Ectodermal cell (in vitro differentiated cells): ENCODE measurements around the gene LMLN. TPM values are rescaled to one million over a fixed set of nuclear protein-coding genes. Genes with fewer than 3 reads are reported as not detected.
"Not testable (repeated sequence)": the region's sequence is repeated elsewhere in the genome, so short reads cannot be mapped to it uniquely, and the experiment has no call there.

Experiments used
- H3K27ac ChIP-seq: 2 replicates; pipeline ENCODE4 v1.7.0; 2013; ENCODE audit warnings: mild to moderate bottlenecking, low read depth, low read length; ENCODE audit not compliant: insufficient read depth, poor library complexity, severe bottlenecking
- H3K27me3 ChIP-seq: 2 replicates; pipeline ENCODE4 v1.7.0; 2013; ENCODE audit warnings: mild to moderate bottlenecking, low read length; ENCODE audit not compliant: insufficient read depth, control insufficient read depth, poor library complexity, severe bottlenecking
- H3K36me3 ChIP-seq: one replicate; pipeline ENCODE4 v1.7.0; 2013; ENCODE audit warnings: low read length; ENCODE audit not compliant: control insufficient read depth, insufficient read depth
- H3K4me1 ChIP-seq: one replicate; pipeline ENCODE4 v1.7.0; 2013; ENCODE audit warnings: low read length; ENCODE audit not compliant: control insufficient read depth, insufficient read depth
- H3K4me3 ChIP-seq: 2 replicates; pipeline ENCODE4 v1.7.0; 2013; ENCODE audit warnings: low read depth, low read length, control low read depth; ENCODE audit not compliant: insufficient read depth
- H3K9me3 ChIP-seq: 2 replicates; pipeline ENCODE4 v1.7.0; 2013; ENCODE audit warnings: mild to moderate bottlenecking, low read length, moderate library complexity; ENCODE audit not compliant: control insufficient read depth
- WGBS, 2 experiments: methylation state at CpG; one replicate each; pipeline ENCODE4 v1.1.7; 2013; ENCODE audit warnings: missing lambda C conversion rate in 2 of 2; 5-methylcytosine and 5-hydroxymethylcytosine counted together
- polyA plus RNA-seq, 4 experiments: library from polyadenylated mRNA; stranded (reverse); fragments of 50-300 nt; gene quantifications; one replicate each; pipeline ENCODE4 v1.2.3, GENCODE V29; 2013

Gene LMLN, protein sequence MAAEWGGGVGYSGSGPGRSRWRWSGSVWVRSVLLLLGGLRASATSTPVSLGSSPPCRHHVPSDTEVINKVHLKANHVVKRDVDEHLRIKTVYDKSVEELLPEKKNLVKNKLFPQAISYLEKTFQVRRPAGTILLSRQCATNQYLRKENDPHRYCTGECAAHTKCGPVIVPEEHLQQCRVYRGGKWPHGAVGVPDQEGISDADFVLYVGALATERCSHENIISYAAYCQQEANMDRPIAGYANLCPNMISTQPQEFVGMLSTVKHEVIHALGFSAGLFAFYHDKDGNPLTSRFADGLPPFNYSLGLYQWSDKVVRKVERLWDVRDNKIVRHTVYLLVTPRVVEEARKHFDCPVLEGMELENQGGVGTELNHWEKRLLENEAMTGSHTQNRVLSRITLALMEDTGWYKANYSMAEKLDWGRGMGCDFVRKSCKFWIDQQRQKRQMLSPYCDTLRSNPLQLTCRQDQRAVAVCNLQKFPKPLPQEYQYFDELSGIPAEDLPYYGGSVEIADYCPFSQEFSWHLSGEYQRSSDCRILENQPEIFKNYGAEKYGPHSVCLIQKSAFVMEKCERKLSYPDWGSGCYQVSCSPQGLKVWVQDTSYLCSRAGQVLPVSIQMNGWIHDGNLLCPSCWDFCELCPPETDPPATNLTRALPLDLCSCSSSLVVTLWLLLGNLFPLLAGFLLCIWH
- 9.1 TPM for polyA plus RNA-seq (2013, experiment 1 of 4)
- 10.1 TPM for polyA plus RNA-seq (2013, experiment 2 of 4)
- polyA plus RNA-seq (2013, experiment 3 of 4), result 6.1 TPM
- 9.2 TPM for polyA plus RNA-seq (2013, experiment 4 of 4)

DNA sequence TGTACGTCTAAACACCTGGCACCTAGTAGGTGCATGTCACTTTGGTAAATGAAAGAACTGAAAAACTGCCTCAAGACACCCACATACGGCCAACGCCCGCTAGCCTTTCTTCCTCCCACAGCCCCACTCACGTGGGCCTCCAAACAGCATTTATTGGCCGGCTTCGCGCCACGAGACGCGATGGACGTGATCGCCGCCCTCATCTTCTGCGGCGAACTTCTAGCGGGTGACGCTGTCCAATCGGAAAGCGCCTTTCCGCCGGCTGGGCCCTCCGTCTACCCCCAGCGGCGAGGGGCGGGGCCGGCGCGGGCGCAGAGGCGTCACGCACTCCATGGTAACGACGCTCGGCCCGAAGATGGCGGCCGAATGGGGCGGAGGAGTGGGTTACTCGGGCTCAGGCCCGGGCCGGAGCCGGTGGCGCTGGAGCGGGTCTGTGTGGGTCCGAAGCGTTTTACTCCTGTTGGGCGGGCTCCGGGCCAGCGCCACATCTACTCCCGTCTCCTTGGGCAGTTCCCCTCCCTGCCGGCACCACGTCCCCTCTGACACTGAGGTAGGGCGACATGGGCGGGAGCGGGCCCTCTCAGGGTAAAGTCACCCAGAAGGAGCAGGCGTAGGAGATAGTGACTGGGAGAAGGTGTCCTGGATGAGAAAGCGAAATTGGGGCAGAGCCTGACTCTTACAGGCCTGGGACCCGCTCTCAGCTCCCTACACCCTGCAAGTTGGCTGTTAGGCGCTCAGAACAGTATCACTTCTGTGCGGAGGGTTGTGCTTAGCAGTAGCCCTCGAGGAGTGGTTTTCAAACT lies at the start of gene LMLN:
LMLN (plus strand) TSS at position 327 of the 803 bp plus-strand sequence; CDS start at position 356, 29 bp downstream.
- 1% methylated on average over 62 of the region's 62 CpGs for WGBS, 2 experiments
- Histone ChIP-seq H3K4me3 (peak within 1 kb of the TSS; percentile 65), H3K9me3 (no peaks in the 10 kb centered on the region), H3K27ac (no peak within 1 kb of the TSS), H3K36me3 (peaks cover 15% of the 10 kb centered on the region), H3K4me1 (no peaks in the 10 kb centered on the region), H3K27me3 (no peaks in the 10 kb centered on the region)

DNA sequence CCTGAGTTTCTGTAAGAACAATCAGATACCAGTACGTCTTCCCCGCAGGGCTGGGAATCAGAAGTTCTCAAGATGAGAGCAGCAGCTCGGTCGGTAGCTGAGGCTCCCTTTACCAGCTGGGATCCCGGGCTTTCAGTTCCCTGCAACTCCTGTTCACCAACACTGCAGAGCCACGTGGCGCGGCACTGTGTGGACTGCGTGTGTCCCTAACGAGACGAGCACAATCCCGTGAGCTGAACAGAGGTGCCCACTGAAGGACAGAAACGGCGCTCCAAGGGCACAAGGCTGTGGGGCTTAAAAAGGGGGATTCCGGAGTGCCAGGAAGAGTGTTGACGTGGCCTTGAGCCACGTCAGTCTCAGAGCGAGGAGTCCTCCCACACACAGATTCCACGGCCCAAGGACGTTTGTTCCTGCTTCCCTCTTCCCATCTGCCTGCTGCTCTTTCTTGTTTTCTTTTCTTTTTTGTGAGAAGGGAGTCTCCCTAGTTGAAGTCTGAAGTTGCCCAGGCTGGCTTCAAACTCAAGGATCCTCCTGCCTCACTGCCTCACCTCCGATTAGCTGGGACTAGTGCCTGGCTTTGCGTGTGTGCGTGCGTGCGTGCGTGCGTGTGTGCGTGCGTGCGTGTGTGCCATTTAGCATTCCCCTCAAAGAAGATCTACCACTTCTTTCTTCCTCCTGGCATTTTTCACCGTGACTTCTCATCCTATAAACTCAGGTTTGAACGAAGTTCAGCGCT lies 47.1 kb upstream of the LMLN start:
- Histone ChIP-seq H3K9me3 (no peaks in the 10 kb centered on the region), H3K27ac (peak overlapping the region; percentile 53), H3K4me3 (no peak overlapping the region), H3K27me3 (no peaks in the 10 kb centered on the region), H3K4me1 (peaks cover 17% of the 10 kb centered on the region), H3K36me3 (no peaks in the 10 kb centered on the region)
- 69 to 70% methylated on average over 30 to 33 of the region's 33 CpGs for WGBS, 2 experiments

DNA sequence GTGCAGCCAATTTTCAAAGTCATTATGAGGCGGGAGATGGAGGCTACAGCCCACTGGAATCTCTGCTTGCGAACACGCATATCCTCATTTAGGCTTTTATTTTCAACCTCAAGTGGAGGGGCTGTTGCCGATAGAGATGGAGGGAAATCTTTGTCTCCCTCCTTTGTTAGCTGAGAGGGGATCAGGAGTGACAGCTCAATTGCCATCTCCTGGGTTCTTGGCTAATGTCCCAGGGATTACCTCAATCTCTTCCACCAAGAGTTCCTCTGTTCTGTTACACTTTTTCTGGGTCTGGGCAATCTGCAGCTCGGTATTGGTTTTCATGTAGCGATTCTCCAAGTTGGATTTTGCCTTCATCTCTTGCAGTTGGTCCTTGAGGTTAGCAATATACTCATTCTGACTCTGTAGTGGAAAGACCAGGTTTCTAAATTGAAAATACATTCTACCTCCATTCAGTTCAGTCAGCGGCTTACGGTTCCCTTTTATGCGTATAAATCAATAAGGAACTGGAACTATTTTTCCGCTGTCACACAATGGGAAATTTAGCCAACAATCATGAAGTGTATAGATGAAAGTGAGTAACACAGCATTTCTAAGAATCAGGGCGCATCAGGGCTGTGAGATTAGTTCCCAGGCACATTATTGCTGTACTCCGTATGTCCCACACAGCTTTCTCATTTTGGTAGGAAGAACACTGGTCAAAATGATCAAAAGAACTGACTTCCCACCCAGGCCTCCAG lies 46.2 kb upstream of the LMLN start:
- WGBS, 2 experiments, result 88% methylated on average over 12 of the region's 12 CpGs
- Histone ChIP-seq H3K9me3 (no peaks in the 10 kb centered on the region), H3K4me3 (no peak overlapping the region), H3K36me3 (no peaks in the 10 kb centered on the region), H3K4me1 (peaks cover 17% of the 10 kb centered on the region), H3K27ac (no peak overlapping the region), H3K27me3 (no peaks in the 10 kb centered on the region)

DNA sequence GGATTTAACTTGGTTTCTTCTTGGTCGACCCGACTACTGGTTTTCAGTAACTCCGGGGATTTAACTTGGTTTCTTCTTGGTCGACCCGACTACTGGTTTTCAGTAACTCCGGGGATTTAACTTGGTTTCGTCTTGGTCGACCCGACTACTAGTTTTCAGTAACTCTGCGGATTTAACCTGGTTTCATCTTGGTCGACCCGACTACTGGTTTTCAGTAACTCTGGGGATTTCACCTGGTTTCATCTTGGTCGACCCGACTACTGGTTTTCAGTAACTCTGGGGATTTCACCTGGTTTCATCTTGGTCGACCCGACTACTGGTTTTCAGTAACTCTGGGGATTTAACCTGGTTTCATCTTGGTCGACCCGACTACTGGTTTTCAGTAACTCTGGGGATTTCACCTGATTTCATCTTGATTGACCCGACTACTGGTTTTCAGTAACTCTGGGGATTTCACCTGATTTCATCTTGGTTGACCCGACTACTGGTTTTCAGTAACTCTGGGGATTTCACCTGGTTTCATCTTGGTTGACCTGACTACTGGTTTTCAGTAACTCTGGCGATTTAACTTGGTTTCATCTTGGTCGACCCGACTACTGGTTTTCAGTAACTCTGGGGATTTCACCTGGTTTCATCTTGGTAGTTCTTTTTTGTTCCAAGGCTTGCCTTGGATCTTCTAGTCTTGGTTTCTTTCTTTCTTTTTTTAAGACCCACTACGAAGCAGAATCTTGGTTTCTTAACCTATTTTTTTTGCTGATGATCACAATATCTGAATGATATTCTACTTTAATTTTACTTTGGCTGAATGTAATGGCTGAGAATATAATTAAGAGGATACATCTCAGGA lies 38.4 kb upstream of the LMLN start:
- not testable (repeated sequence) for H3K4me3 ChIP-seq, H3K27me3 ChIP-seq, H3K9me3 ChIP-seq, H3K27ac ChIP-seq, H3K4me1 ChIP-seq, H3K36me3 ChIP-seq
- WGBS, 2 experiments, result 93 to 94% methylated on average over 21 of the region's 24 CpGs

DNA sequence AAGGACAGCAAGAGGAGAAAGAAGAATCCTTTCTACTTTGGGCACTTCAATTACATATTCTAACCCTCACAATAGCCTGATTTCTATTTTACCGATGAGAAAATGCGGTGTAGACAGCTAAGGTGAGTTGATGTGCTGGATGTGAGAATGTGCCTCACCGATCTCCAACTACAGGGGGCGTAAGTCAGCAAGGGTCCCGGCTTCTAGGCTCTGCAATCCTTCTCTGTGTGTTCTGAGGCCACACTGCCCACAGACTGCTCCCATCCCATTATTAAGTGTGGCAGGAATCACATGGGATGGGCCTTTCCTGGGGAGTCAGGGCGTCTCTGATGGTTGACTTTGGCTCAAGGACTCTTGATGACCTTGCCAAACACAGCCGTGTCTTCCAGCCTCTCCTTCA lies 33.6 kb upstream of the LMLN start:
- no peak overlapping the region for H3K27ac ChIP-seq
- H3K4me3 ChIP-seq, result no peak overlapping the region
- H3K4me1 ChIP-seq, result no peaks in the 10 kb centered on the region
- H3K9me3 ChIP-seq, result no peaks in the 10 kb centered on the region
- H3K36me3 ChIP-seq, result no peaks in the 10 kb centered on the region
- H3K27me3 ChIP-seq, result no peaks in the 10 kb centered on the region
- 74 to 80% methylated on average over 7 of the region's 7 CpGs for WGBS, 2 experiments

DNA sequence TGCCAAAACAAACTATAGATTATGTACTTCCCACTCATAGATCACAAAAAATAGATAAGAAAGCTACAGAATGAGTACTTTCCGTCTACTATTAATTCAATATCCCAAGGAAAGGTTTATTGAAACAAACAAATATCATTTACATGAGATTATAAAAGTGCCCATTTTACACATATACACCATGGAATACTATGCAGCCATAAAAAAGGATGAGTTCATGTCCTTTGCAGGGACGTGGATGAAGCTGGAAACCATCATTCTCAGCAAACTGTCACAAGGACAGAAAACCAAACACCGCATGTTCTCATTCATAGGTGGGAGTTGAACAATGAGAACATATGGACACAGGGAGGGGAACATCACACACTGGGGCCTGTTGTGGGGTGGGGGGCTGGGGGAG lies 32.4 kb upstream of the LMLN start:
- not testable (repeated sequence) for H3K27ac ChIP-seq, H3K36me3 ChIP-seq, H3K4me1 ChIP-seq, H3K4me3 ChIP-seq, H3K9me3 ChIP-seq, H3K27me3 ChIP-seq
- WGBS, 2 experiments, result 71 to 90% methylated on average over 1 to 3 of the region's 3 CpGs

DNA sequence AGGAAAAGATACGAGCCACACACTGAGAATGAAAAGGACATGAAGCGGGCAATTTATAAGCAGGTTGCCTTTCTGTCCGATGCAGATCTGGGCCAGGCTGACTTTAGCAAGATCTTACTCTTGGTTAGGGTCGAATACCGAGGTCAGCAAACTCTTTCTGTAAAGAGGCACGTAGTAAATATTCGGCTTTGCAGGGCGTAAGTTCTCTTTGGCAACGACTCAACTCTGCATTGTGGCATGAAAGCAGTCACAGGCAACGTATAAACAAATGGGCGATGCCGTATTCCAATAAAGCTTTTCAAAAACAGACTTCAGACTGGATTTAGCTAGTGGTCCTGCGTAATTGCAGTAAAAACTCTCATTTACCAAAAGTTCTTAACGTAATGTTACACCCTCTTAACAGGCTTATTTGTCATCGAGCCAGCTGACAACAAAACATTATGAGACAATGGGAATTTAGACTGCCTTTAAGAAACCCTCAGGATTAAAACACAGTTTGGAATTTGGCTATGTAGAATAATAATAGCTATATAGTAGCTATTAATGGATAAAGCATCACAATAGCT lies 23.1 kb upstream of the LMLN start:
- no peak overlapping the region for H3K27ac ChIP-seq
- 88 to 89% methylated on average over 15 of the region's 15 CpGs for WGBS, 2 experiments
- peaks cover 2% of the 10 kb centered on the region for H3K4me1 ChIP-seq
- H3K9me3 ChIP-seq, result no peaks in the 10 kb centered on the region
- no peaks in the 10 kb centered on the region for H3K36me3 ChIP-seq
- no peaks in the 10 kb centered on the region for H3K27me3 ChIP-seq
- H3K4me3 ChIP-seq, result no peak overlapping the region

DNA sequence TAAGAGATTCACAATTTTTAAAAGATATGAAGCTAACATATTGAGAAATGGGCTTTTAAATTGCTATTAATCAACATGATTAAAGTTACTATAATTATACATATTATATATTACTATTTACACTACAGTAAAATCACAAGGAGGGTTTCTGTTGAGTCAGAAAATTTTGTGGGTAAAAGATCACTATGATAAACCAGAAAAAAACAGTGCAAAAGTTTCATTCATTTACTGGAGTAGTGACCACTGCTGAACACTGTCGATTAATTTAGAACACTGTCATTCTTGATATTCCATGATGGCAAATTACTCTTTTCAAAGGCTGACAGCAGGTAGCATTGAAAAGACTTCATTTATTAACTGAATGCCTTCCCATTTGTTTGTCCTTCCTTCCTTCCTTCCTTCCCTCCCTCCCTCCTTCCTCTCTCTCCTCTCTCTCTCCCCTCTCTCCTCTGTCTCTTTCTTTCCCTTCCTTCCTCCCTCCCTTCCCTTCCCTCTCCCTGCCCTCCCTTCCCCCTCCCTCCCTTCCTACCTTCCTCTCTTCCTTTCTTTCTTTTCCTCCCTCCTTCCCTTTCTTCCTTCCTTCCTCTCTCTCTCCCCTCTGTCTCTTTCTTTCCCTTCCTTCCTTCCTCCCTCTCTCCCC lies 19.2 kb upstream of the LMLN start:
- Histone ChIP-seq H3K27ac (no peak overlapping the region), H3K36me3 (no peaks in the 10 kb centered on the region), H3K9me3 (no peaks in the 10 kb centered on the region), H3K4me1 (peaks cover 2% of the 10 kb centered on the region), H3K4me3 (no peak overlapping the region), H3K27me3 (no peaks in the 10 kb centered on the region)
- 94 to 98% methylated on average over 1 of the region's 1 CpG for WGBS, 2 experiments
